Measurements from ENCODE around the gene RBMS3. TPM values are rescaled to one million over a fixed set of nuclear protein-coding genes. Genes with fewer than 3 reads are reported as not detected.

RBMS3 gene
- total RNA-seq, 1 donor from 2014 or later: 0.47 TPM

GRCh38 chr3:29853841-29854397 is 573.0 kb downstream of the RBMS3 start:
- TF ChIP-seq EZH2phosphoT487 (IDR thresholded peaks at IDR 0.05) (no peak), CTCF (IDR thresholded peaks at IDR 0.05) (no peak), EZH2 (IDR thresholded peaks at IDR 0.05) (no peak)
- no peaks in the 10 kb centered on the region for H3K27me3 ChIP-seq
- Mint-ChIP-seq H3K36me3 (no peaks in the 10 kb centered on the region), H3K27ac (no peak overlapping the region), H3K4me1 (peaks cover 9% of the 10 kb centered on the region), H3K4me3 (no peak overlapping the region), H3K27me3 (ENCODE audit: insufficient read depth, low read depth) (no peaks in the 10 kb centered on the region), H3K9me3 (peaks cover 9% of the 10 kb centered on the region)
- H3K79me2 ChIP-seq (ENCODE audit: low read depth): no peaks in the 10 kb centered on the region
- H2AFZ ChIP-seq (replicated peaks): no peak overlapping the region
- no peak overlapping the region for H3K4me3 ChIP-seq
- H3K27ac ChIP-seq: no peak overlapping the region
- H3K9me3 ChIP-seq (ENCODE audit: low read depth): no peaks in the 10 kb centered on the region
- H3F3A ChIP-seq (ENCODE audit: low read depth): peaks cover 8% of the 10 kb centered on the region
- DNase-seq (ENCODE audit: low spot score): no peak
- H3K4me1 ChIP-seq: peaks cover 10% of the 10 kb centered on the region
- H4K20me1 ChIP-seq (ENCODE audit: low read depth): no peaks in the 10 kb centered on the region
- H3K4me2 ChIP-seq: no peak overlapping the region
- no peaks in the 10 kb centered on the region for H3K36me3 ChIP-seq
- no peak overlapping the region for H3K9ac ChIP-seq

- Histone ChIP-seq H4K20me1 (ENCODE audit: low read depth) (no peaks in the 10 kb centered on the region), H3K9me3 (ENCODE audit: low read depth) (no peaks in the 10 kb centered on the region), H3K4me2 (no peak overlapping the region), H3K79me2 (ENCODE audit: low read depth) (no peaks in the 10 kb centered on the region), H3K4me3 (no peak overlapping the region), H3F3A (ENCODE audit: low read depth) (peaks cover 6% of the 10 kb centered on the region), H3K27me3 (no peaks in the 10 kb centered on the region), H2AFZ (replicated peaks) (no peak overlapping the region), H3K4me1 (peaks cover 6% of the 10 kb centered on the region), H3K9ac (no peak overlapping the region), H3K27ac (no peak overlapping the region), H3K36me3 (no peaks in the 10 kb centered on the region)
- no peak overlapping the region for H3K27ac Mint-ChIP-seq
- no peaks in the 10 kb centered on the region for H3K36me3 Mint-ChIP-seq
- peaks cover 5% of the 10 kb centered on the region for H3K4me1 Mint-ChIP-seq
- H3K4me3 Mint-ChIP-seq: no peak overlapping the region
- DNase-seq (ENCODE audit: low spot score): no peak
- no peaks in the 10 kb centered on the region for H3K27me3 Mint-ChIP-seq (ENCODE audit: insufficient read depth, low read depth)
- peaks cover 9% of the 10 kb centered on the region for H3K9me3 Mint-ChIP-seq
- TF ChIP-seq EZH2phosphoT487 (IDR thresholded peaks at IDR 0.05) (no peak), CTCF (IDR thresholded peaks at IDR 0.05) (no peak), EZH2 (IDR thresholded peaks at IDR 0.05) (no peak)
These were observed 574.0 kb downstream of the RBMS3 start for GRCh38 chr3:29854821-29855220.

- no peaks in the 10 kb centered on the region for H3F3A ChIP-seq (ENCODE audit: low read depth)
- no peaks in the 10 kb centered on the region for H3K27me3 Mint-ChIP-seq (ENCODE audit: insufficient read depth, low read depth)
- H2AFZ ChIP-seq (replicated peaks): no peak overlapping the region
- peaks cover 3% of the 10 kb centered on the region for H3K4me1 Mint-ChIP-seq
- no peak for TF ChIP-seq EZH2 (IDR thresholded peaks at IDR 0.05)
- TF ChIP-seq EZH2phosphoT487 (IDR thresholded peaks at IDR 0.05): no peak
- DNase-seq (ENCODE audit: low spot score): no peak
- H3K27ac ChIP-seq: no peak overlapping the region
- no peaks in the 10 kb centered on the region for H3K27me3 ChIP-seq
- H3K9me3 Mint-ChIP-seq: no peaks in the 10 kb centered on the region
- no peak overlapping the region for H3K4me2 ChIP-seq
- no peaks in the 10 kb centered on the region for H3K4me1 ChIP-seq
- no peak overlapping the region for H3K9ac ChIP-seq
- H3K36me3 Mint-ChIP-seq: no peaks in the 10 kb centered on the region
- H3K36me3 ChIP-seq: no peaks in the 10 kb centered on the region
- H3K9me3 ChIP-seq (ENCODE audit: low read depth): no peaks in the 10 kb centered on the region
- no peaks in the 10 kb centered on the region for H3K79me2 ChIP-seq (ENCODE audit: low read depth)
- no peak overlapping the region for H3K4me3 Mint-ChIP-seq
- no peak overlapping the region for H3K4me3 ChIP-seq
- no peaks in the 10 kb centered on the region for H4K20me1 ChIP-seq (ENCODE audit: low read depth)
- H3K27ac Mint-ChIP-seq: no peak overlapping the region
These were observed 578.9 kb downstream of the RBMS3 start for GRCh38 chr3:29859726-29860270.

- Histone ChIP-seq H3K9ac (no peak overlapping the region), H3K36me3 (no peaks in the 10 kb centered on the region), H3K27ac (no peak overlapping the region), H2AFZ (replicated peaks) (no peak overlapping the region), H3K4me2 (no peak overlapping the region), H3K9me3 (ENCODE audit: low read depth) (no peaks in the 10 kb centered on the region), H3K4me3 (no peak overlapping the region), H3F3A (ENCODE audit: low read depth) (no peaks in the 10 kb centered on the region), H4K20me1 (ENCODE audit: low read depth) (no peaks in the 10 kb centered on the region), H3K27me3 (no peaks in the 10 kb centered on the region), H3K79me2 (ENCODE audit: low read depth) (no peaks in the 10 kb centered on the region), H3K4me1 (peaks cover 13% of the 10 kb centered on the region)
- H3K27ac Mint-ChIP-seq: no peak overlapping the region
- H3K9me3 Mint-ChIP-seq: no peaks in the 10 kb centered on the region
- H3K4me1 Mint-ChIP-seq: peaks cover 8% of the 10 kb centered on the region
- H3K36me3 Mint-ChIP-seq: no peaks in the 10 kb centered on the region
- TF ChIP-seq CTCF (IDR thresholded peaks at IDR 0.05): no peak
- TF ChIP-seq EZH2phosphoT487 (IDR thresholded peaks at IDR 0.05): no peak
- no peak for TF ChIP-seq EZH2 (IDR thresholded peaks at IDR 0.05)
- no peak for DNase-seq (ENCODE audit: low spot score)
- no peaks in the 10 kb centered on the region for H3K27me3 Mint-ChIP-seq (ENCODE audit: insufficient read depth, low read depth)
- H3K4me3 Mint-ChIP-seq: no peak overlapping the region
These were observed 583.9 kb downstream of the RBMS3 start for GRCh38 chr3:29864809-29865208.
